ENCODE measurements around the gene CERK.

DNA sequence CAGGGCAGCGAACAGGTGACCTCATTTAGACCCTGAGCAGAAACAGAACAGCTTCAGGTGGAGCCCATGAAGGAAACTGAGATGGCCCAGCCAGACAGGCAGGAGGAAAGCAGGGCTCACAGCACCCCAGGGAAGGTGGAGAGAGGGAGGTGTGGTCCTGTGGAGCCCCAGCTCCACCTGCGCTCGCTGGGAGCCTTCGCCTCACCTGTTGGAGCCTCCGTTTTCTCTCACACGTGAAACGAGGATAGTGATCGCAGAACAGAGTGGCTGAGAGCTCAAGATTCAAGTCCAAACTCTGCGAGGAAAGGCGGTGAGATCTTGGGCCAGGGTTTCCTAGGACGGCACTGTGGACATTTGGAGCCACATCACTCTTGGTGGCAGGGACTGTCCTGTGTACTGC lies 8.6 kb upstream of the CERK start:
- no peak for TF ChIP-seq REST (IDR thresholded peaks at IDR 0.05; ENCODE audit: insufficient replicate concordance, low read depth)
- TF ChIP-seq, protein P1, sequence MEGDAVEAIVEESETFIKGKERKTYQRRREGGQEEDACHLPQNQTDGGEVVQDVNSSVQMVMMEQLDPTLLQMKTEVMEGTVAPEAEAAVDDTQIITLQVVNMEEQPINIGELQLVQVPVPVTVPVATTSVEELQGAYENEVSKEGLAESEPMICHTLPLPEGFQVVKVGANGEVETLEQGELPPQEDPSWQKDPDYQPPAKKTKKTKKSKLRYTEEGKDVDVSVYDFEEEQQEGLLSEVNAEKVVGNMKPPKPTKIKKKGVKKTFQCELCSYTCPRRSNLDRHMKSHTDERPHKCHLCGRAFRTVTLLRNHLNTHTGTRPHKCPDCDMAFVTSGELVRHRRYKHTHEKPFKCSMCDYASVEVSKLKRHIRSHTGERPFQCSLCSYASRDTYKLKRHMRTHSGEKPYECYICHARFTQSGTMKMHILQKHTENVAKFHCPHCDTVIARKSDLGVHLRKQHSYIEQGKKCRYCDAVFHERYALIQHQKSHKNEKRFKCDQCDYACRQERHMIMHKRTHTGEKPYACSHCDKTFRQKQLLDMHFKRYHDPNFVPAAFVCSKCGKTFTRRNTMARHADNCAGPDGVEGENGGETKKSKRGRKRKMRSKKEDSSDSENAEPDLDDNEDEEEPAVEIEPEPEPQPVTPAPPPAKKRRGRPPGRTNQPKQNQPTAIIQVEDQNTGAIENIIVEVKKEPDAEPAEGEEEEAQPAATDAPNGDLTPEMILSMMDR (IDR thresholded peaks at IDR 0.05; ENCODE audit: insufficient read depth, low read length): no peak
- TF ChIP-seq SPI1 (IDR thresholded peaks at IDR 0.05; ENCODE audit: borderline replicate concordance, low read depth): no peak
- TF ChIP-seq GABPA (IDR thresholded peaks at IDR 0.05; ENCODE audit: low read depth): no peak
- TF ChIP-seq POLR2AphosphoS5 (IDR thresholded peaks at IDR 0.05; ENCODE audit: low read depth): no peak

Data from HL-60 (cell line).